ENCODE measurements around the gene EVPL.

The EVPL gene

DNA sequence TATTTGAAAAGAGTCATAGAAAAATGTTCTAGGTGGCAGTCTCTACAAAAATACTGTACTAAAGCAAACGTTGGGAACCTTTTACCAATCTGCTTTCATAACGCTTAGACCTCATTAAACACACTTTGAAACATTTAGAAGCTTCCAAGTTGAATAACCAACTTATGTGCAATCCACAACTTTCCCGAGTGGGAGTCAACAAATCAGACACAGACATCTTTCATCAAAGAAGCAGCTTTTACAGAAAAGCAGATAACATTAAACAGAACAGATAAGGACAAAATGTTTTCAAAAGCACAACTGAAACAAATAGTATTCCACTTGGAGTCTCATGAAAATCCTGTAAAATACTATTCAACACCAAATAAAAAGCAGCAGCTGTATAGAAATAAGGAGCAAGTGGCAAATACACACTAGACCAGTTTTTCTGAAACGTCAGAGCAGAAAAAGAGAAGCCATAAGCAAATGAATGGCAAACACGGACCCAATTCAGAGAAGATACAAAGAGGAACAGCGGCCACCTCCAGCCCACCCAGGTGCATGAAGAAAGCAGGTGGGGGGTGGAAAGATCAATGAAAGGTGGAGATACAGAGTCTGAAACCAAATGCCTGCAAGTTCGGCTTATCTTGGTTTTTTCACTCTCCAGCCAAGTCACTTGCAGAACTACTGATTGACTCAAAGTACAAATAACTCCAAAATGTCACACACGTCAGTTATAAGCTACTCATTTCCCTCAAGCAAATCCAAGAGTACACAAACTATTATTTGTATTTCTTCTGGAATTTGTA is 67.9 kb downstream of the EVPL start:
- no peak for DNase-seq
- Histone ChIP-seq H3K27ac (no peak overlapping the region), H3K27me3 (replicated peaks) (no peaks in the 10 kb centered on the region), H3K4me3 (ENCODE audit: low read depth, low read length) (no peak overlapping the region), H3K36me3 (replicated peaks) (peaks cover 17% of the 10 kb centered on the region)
- in situ Hi-C loops (cut with HindIII; ENCODE audit: low pct_ligation_motif_present, low sequenced_read_pairs): no loop called here
- no peak for TF ChIP-seq CTCF (IDR thresholded peaks at IDR 0.05; ENCODE audit: low read depth, low read length, missing control alignments)

Data from brain microvascular endothelial cell (primary cell).